Forelimb muscle (tissue), 1 donor: ENCODE measurements around the gene CNNM2. TPM values are rescaled to one million over a fixed set of nuclear protein-coding genes. Genes with fewer than 3 reads are reported as not detected.

Experiments used
- DNase-seq: peaks from one replicate; pipeline ENCODE4 v3.0.0-alpha.2; 2013; ENCODE audit warnings: low read depth
- polyA plus RNA-seq: library from polyadenylated mRNA; unstranded; fragments of 120-200 nt; gene quantifications from one replicate; pipeline ENCODE4 v1.2.1, GENCODE V29; 2013; ENCODE audit not compliant: insufficient read length

The CNNM2 gene
- polyA plus RNA-seq, 1 donor, result 2.6 TPM

DNA sequence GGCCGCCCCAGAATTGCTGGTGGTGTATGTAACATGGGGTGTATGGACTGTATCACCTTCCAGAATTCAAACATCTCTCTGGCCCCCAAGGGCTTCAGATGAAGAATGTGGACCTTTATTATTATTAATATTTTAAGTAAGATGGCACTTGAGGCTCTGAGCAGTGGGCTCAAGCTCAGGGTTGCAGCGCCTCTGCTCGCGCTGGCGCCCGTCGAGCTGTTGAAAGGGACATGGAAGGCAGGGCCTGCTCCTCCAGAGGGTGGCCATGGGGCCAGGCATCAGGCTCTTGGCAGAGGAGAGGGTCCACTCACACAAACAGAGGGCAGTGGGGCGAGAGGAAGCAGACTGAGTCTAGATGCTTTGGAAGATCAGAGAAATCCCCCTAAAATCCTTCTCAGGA lies 154.8 kb downstream of the CNNM2 start:
- DNase-seq, result no peak

DNA sequence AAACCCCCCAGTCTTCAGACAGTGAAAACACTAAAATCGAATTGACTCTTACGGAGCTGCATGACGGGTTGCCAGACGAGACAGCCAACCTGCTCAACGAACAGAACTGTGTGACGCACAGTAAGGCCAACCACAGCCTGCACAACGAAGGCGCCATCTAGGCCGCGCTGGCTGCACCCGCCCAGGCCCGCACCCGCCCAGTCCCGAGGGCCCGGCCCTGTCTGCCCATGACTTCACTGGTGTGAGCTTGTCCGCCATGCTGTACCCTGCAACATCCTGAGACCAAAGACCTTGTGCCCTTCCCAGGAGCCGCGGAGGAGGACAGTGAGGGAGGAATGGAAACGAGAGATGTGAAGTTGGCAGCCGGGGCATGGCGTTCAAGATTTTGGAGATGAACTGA lies 158.9 kb downstream of the CNNM2 start:
- DNase-seq, result no peak

- DNase-seq, result no peak
Measured at GRCh38 chr10:103077491-103078308, 159.6 kb downstream of the CNNM2 start.

GRCh38 chr10:103078309-103078615 lies 160.2 kb downstream of the CNNM2 start:
- DNase-seq, result no peak

DNA sequence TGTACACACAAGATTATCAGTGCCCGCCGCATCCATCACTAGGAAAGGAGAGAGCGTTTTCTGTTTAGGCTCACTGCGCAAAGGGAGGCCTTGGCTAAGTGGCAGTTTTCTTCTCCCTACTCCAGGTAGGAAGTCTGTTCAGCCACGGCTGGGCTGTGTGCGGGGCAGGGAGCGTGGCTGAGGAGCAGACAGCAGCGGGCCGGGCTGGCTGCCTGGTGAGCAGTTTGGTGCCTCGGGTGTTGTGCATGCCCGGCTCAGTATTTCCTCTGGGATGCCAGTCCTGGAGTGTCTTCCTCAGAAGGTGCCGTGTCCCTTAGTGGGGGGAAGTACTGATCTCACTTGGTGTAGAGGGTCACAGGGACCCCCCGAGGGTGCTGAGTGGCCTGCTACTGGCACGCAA lies 160.6 kb downstream of the CNNM2 start:
- no peak for DNase-seq

GRCh38 chr10:103079100-103079499 lies 161.0 kb downstream of the CNNM2 start:
- no peak for DNase-seq

DNA sequence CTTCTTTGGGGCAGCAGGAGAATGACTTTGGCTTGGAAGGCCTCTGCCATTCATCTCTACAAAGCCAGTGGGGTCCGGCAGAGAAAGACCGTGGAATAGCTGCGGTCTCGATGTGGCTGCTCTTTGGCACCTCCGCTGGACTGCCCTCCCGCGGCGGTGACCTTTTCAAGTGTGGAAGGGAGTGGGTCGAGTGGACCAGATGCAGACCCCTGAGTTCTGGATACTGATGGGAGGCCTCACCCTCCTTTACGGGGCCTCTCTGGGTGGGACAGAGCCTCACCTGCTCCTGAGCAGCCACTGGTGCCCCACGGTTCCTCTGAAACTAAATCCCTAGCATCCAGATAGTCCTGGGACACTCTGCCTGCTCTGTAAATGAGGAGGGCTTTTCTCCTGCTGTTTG lies 161.9 kb downstream of the CNNM2 start:
- no peak for DNase-seq

DNA sequence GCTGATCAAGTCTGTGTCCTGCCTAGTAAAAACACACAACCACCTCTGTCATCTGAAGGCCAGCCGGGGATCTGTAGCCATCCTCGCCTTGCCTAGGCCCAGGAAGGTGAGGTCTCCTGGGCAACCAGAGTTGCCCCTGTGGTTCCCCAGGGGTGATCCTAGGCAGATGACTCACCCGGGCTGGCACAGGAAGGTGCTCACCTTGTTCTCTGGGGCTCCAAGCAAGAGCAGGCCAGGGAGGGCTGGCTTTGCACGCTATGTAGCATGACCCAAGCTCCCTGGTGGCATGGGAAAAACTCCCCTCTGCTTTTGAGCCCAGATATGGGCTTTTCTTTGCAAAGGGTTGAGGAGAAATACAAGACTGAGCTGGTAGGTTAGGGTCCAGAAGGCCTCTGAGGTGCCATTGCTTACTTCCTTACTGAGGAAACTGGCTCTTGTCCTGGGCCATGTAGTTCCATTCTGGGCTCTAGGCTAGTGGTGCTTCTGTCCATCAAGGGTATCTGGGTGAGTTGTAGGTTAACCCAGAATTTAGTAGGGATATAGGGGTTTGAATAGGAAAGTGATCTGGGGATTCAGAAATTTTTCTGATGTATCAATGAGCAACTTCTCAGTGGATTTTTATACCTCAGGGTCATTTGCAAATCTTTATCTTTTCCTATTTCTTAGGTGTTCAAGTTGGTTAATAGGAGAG lies 162.9 kb downstream of the CNNM2 start:
- no peak for DNase-seq

GRCh38 chr10:103082683-103083082 lies 164.6 kb downstream of the CNNM2 start:
- DNase-seq, result no peak

DNA sequence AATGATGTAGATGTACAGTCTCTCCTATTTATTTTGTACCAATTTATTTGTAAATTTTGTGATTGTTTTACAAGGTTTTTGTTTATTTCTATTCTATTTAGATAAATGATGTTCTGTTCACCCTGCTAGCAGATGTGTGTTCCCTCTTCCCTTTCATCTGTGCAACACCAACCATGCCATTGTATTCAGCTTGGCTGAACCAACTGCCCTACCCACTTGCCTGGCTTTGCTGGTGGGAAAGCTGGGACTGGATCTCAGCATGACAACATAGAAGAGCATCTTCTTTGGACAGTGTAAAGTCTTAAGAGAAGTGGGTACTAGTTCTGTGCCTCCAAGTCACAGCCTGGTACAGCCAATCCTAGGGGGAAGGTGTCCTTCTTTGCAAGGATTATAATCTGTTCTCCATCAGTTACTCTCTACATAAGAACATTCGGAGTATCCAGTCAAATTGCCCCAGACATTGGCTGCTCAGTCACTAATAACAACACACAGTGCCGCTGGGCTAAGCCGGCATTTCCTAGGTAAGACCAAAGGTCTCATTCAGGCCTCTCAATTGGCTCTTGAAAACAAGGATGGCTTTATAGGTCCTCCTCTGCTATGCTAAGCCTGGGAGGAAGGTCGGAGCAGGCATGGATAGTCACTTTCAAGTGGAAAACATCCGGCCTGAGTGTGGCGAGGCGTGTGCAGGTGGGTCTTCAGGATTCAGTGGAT lies 165.3 kb downstream of the CNNM2 start:
- DNase-seq, result no peak

DNA sequence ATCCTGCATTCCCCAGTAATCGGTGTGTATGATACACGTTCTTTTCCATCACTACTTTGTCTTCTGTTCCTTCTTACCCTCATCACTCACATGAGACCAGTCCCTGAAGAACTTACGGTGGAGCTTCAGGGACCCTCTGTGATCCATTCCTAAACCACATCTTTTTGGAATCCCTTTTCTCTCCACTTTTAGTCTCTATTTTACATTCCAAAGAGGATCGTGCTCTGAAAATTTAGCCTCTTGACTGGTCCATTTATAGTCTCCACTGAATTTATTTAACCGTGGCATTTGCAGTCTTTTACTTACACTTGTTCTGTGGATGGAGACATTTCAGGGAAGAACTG lies 165.9 kb downstream of the CNNM2 start:
- DNase-seq, result no peak

DNA sequence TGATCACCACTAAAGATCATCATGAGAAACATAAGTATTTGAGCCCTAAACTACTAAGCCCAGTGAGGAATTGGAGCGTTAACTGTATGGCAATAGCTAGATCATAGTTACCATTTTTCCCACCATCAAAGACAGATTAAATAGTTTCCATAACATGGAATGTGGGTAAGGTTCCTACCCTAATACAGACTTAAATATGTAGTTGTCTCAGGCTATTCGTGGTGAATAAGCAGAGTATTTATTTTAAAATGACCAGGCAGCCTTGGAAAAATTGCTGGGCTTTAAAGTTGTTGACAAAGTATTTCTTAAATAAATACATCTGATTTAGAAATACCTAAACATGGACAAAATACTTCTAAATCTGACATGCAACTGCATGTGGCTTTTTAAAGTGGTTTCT lies 168.2 kb downstream of the CNNM2 start:
- DNase-seq, result no peak

GRCh38 chr10:103086799-103087198 lies 168.7 kb downstream of the CNNM2 start:
- DNase-seq, result no peak

DNA sequence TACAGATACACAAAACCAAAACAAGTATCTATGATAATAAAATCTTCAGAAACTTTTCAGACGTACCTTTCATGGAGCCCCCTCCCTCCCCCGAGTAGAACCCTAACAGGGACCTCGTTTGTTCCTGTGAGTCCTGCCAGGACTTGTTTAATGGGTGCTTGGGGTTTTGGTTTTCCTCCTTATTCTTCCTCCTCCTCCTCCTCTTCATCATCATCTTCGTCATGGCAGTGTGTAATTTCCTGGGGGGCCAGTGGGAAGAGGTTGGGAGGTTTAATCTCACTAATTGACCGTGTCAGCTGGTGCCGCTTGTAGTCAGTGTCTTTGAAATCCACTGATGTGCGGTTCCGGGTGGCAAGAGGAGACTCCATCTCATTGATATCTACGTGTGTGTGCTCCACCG lies 171.4 kb downstream of the CNNM2 start:
- DNase-seq, result no peak

GRCh38 chr10:103090911-103091310 lies 172.8 kb downstream of the CNNM2 start:
- DNase-seq, result no peak

GRCh38 chr10:103095005-103095404 lies 176.9 kb downstream of the CNNM2 start:
- no peak for DNase-seq

- DNase-seq, result no peak
Measured at GRCh38 chr10:103096130-103096529, 178.0 kb downstream of the CNNM2 start.

DNA sequence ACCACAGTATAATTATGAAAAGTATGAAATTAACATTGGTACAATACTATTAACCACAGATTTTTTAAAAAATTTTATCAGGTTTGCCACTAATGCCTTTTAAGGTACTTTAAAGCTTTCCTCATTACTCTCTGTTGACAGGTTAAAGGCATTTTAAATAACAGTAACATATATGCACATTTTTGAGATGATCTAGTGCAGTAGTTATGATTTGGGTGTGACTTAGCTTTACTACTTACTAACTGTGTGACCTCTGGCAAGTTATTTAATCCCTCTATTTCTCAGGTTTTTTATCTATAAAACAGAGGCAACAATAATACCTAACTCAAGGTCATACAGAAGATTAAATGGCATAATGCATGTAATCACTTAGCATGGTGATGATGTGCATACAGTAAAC lies 180.1 kb downstream of the CNNM2 start:
- DNase-seq, result no peak

GRCh38 chr10:103100620-103101019 lies 182.5 kb downstream of the CNNM2 start:
- no peak for DNase-seq

DNA sequence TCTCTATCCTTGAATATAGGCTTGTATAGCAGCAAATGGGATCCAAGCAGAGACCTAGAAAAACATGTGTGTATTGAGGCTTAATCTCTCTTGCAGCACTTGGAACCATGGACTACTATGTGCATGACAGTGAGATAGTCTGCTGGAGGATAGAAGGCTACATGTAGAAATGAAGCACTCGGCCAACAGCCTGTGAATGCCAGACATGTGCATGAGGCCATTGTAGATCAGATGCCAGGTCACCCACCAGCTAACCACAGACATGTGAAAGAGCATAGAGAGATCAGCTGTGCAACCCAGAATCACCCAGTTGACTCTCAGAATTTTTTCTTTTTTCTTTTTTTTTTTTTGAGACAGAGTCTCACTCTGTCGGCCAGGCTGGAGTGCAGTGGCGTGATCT lies 184.1 kb downstream of the CNNM2 start:
- DNase-seq, result no peak

DNA sequence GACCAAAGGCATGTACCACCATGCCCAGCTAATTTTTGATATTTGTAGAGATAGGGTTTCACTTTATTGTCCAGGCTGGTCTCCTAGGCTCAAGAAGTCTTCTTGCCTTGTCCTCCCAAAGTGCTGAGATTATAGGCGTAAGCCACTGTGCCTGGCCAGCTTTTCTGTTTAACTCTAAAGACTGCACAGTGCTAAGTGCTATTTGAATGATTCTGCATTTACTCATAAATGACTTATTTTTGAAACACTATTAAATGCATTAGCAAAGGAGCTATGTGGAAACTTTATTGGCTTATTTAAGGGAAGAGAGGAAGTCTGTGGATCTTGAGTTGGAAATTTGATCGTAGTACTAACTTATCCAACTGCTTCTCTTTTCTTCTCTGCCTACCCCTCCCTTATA lies 185.9 kb downstream of the CNNM2 start:
- DNase-seq, result no peak

- no peak for DNase-seq
Measured at GRCh38 chr10:103104721-103105120, 186.6 kb downstream of the CNNM2 start.

- DNase-seq, result no peak
Measured at GRCh38 chr10:103105462-103105861, 187.4 kb downstream of the CNNM2 start.
